GM19193 (cell line): ENCODE measurements around the gene CDC25A.

Experiments
- POLR2A ChIP-seq: IDR thresholded peaks from 4 replicates; pipeline ENCODE4 v1.6.1; 2011; ENCODE audit not compliant: insufficient read depth, insufficient read length; ENCODE audit errors: extremely low read depth

The CDC25A gene

GRCh38 chr3:48188266-48189201 is at the start of gene CDC25A:
CDC25A (minus strand) TSS chr3:48188417; CDS start chr3:48187947, 470 bp downstream.
- peak; percentile 76 for TF ChIP-seq POLR2A

GRCh38 chr3:48236531-48236930 is 48.3 kb upstream of the CDC25A start:
- no peak for TF ChIP-seq POLR2A

GRCh38 chr3:48233542-48233941 is 45.3 kb upstream of the CDC25A start:
- no peak for TF ChIP-seq POLR2A

- TF ChIP-seq POLR2A = no peak
Observed at GRCh38 chr3:48232734-48233133, 44.5 kb upstream of the CDC25A start.

- no peak for TF ChIP-seq POLR2A
Observed at GRCh38 chr3:48232232-48232631, 44.0 kb upstream of the CDC25A start.

GRCh38 chr3:48226939-48227338 is 38.7 kb upstream of the CDC25A start:
- no peak for TF ChIP-seq POLR2A

- no peak for TF ChIP-seq POLR2A
Observed at GRCh38 chr3:48225587-48225986, 37.4 kb upstream of the CDC25A start.

GRCh38 chr3:48222616-48223513 is 34.6 kb upstream of the CDC25A start, which contains the start of gene CAMP:
CAMP (plus strand) TSS chr3:48223495; CDS start chr3:48223512, 17 bp downstream.
- no peak for TF ChIP-seq POLR2A

GRCh38 chr3:48220746-48221145 is 32.5 kb upstream of the CDC25A start:
- no peak for TF ChIP-seq POLR2A

GRCh38 chr3:48219543-48219942 is 31.3 kb upstream of the CDC25A start:
- no peak for TF ChIP-seq POLR2A

GRCh38 chr3:48218537-48218936 is 30.3 kb upstream of the CDC25A start:
- TF ChIP-seq POLR2A = no peak

GRCh38 chr3:48217449-48217848 is 29.2 kb upstream of the CDC25A start:
- TF ChIP-seq POLR2A = no peak

- no peak for TF ChIP-seq POLR2A
Observed at GRCh38 chr3:48215876-48216275, 27.7 kb upstream of the CDC25A start.

- no peak for TF ChIP-seq POLR2A
Observed at GRCh38 chr3:48215466-48215865, 27.2 kb upstream of the CDC25A start.

GRCh38 chr3:48215019-48215418 is 26.8 kb upstream of the CDC25A start:
- no peak for TF ChIP-seq POLR2A
